GM18505 (cell line): ENCODE results near the gene PTPRK.

Experiments used
- ATAC-seq: cut with Tn5 transposase; IDR thresholded peaks from one replicate; pipeline ENCODE4 v1.9.1; 2021; ENCODE audit not compliant: unreplicated experiment
- POLR2A ChIP-seq: IDR thresholded peaks from 4 replicates; pipeline ENCODE4 v1.6.1; 2011; ENCODE audit warnings: borderline replicate concordance; ENCODE audit not compliant: insufficient read depth, insufficient read length; ENCODE audit errors: extremely low read depth

The PTPRK gene

DNA sequence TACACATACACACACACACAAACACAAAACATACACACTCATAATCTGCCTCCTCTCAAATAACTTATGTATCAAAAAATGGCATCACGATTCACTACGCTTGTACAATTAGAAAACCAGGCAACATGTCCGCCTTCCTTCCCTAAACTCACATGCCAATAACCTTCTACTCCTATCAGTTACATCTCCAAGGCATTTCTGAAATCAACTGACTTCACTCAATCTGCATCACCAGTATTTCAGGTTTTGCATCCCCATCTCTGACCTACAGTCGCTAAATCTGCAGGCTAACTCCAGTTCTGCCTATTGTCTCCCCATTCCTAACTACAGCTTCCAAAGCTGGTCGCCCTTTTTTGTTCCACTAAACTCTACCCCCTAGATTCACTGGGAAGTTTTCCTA, 217.5 kb downstream of the PTPRK start:
- ATAC-seq = no peak
- no peak for TF ChIP-seq POLR2A

DNA sequence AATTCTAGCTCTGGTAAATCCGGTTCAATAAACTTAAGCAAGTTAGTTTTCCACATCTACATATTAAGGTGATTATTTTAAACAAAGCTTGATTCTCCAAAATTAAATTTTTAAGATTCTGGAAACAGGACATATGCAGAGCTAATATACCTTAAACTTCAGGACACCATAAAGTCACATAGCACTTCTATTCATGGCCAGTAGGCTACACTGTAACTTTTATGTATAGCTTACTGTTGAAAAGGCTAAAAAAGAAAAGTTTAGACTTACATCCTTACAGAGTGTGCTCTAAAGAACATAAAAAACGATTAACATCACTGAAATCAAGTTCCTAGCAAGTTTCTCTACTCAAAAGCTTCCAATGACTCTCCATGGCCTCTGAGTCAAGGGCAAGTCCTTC, 224.7 kb downstream of the PTPRK start:
- no peak for TF ChIP-seq POLR2A
- no peak for ATAC-seq

GRCh38 chr6:128290221-128290620, 230.2 kb downstream of the PTPRK start:
- no peak for ATAC-seq
- TF ChIP-seq POLR2A = no peak

DNA sequence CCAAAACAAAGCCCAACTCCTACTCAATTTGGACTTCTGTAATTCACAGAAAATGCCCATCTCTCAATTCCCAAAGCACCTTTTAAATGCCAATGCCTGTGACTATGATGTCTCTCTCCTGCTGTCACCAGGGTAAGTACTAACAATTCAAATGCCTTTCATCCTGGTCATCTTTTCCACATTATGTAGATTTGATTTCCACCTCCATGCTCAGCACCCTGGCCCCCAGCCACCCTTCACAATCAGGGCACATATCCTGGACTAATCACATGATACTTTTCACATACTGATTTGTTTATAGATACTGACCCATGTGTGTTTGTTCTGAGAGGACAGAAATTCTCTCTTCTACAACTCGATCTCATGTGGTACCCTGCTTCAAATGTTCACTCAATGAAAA, 236.3 kb downstream of the PTPRK start:
- ATAC-seq = no peak
- TF ChIP-seq POLR2A = no peak

- ATAC-seq = no peak
- no peak for TF ChIP-seq POLR2A
These were observed 237.4 kb downstream of the PTPRK start for GRCh38 chr6:128282961-128283360.

GRCh38 chr6:128280960-128281359, 239.4 kb downstream of the PTPRK start:
- no peak for TF ChIP-seq POLR2A
- no peak for ATAC-seq

DNA sequence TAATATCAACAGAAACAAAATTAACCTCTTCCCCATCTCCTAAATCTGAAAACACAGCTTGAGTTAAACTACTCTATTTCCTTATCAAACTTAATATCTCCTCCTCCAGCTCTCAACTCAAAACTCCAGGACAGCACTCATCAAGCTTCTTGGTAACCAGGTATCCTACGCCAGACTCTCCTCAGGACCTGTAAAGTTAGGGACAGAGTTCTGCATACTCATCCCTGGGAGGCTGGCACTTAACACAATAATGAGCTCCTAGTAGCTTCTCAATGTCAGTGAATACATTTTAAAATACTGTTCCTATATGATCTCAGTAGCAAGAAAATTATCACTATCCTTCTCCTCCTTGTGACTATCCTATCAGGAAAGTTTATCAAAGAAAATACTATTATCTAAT, 240.3 kb downstream of the PTPRK start:
- no peak for TF ChIP-seq POLR2A
- no peak for ATAC-seq

GRCh38 chr6:128278836-128279235, 241.6 kb downstream of the PTPRK start:
- ATAC-seq = no peak
- no peak for TF ChIP-seq POLR2A

GRCh38 chr6:128277379-128277778, 243.0 kb downstream of the PTPRK start:
- no peak for TF ChIP-seq POLR2A
- ATAC-seq = no peak

DNA sequence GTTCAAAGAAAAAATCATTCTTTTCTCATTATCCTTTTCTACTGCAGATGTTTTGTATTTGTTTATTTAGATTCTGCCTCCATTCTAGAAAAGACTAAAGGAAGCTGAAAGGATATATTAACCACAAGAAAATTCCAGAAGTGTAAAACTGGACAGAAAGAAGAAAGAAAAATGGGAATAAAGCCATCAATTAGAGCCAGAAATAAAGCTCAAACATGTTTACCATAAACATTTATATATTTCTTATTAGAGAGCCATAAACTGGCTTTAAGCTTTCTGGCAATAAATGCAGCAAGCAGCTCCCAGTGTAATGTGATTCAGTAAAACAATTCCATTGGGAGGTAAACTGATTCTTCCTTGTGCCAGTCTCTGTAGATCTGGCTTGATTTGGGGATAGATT, 244.1 kb downstream of the PTPRK start:
- ATAC-seq = no peak
- no peak for TF ChIP-seq POLR2A

DNA sequence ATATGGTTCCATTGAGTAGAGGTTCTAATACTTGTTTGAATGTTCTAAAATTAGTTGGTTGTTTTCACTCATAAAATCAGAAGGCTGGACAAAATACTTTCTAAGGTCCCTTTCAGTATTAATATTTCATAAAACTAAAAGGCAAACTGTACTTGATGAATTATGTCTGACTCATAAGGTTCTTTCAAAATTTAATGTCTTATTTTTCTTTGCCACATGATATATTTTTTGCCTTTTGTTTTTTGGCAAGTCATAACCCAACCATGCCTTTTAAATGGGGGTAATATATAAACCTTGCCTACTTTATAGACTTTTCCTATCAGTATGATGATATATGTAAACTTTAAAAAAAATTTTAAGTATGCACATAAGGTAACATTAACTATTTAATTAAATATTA, 244.7 kb downstream of the PTPRK start:
- ATAC-seq = no peak
- TF ChIP-seq POLR2A = no peak

DNA sequence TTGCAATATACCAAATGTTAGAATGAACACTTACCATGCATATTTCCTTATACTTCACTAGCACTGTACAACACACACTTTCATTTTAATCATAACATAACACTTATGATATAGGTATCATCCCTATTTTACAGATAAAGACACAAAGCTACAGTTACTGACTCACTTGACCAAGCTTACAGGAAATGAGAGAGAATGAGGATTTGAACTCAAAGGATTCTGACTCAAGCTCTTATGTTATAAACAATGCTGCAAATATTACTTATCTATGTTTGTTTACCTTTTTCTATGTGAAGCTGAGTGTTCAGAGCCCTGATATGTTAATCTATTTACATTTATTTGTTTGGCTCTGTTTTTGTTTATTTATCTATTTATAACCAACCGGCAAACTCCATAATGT, 245.4 kb downstream of the PTPRK start:
- no peak for ATAC-seq
- TF ChIP-seq POLR2A = no peak

DNA sequence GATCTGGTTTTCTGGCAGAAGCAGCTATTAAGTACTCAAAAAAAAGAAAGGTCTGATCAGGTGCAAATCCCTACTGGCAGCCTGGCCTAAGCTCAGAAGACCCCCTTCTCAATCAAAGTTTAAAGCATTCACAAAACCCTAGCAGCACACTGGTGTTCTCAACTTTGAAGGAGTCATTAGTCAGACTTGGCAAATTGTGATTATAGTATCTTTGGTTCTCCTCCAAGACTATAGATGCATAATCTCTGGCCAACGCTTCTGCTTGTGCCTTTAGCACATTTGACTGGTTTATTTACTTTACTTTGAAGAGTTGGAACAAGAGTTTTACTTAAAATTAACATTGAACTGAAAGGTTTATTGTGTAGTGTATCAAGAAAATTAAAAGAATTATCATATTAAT, 248.9 kb downstream of the PTPRK start:
- no peak for ATAC-seq
- TF ChIP-seq POLR2A = no peak

DNA sequence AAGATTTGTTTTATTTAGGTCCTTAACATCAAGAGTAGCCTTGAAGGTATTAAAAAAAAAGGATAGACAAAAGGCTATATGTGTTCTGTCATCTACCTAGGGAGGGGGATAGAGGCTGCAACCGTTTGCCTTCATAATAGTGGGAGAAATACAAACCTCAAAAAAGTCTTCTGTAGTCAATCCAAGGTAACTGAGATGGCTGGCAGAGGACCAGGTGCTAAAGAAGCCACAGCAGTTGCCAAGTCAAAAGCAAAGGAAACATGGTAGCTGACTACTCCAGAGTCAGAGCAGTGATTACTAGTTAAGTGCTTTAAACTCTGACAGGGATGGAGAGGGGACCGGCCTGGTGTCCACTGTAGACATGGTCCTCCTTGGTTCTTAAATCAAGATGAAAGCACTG, 249.4 kb downstream of the PTPRK start:
- ATAC-seq = no peak
- TF ChIP-seq POLR2A = no peak

- ATAC-seq = no peak
- TF ChIP-seq POLR2A = no peak
These were observed 253.5 kb downstream of the PTPRK start for GRCh38 chr6:128266946-128267345.

GRCh38 chr6:128265706-128266105, 254.7 kb downstream of the PTPRK start:
- no peak for TF ChIP-seq POLR2A

DNA sequence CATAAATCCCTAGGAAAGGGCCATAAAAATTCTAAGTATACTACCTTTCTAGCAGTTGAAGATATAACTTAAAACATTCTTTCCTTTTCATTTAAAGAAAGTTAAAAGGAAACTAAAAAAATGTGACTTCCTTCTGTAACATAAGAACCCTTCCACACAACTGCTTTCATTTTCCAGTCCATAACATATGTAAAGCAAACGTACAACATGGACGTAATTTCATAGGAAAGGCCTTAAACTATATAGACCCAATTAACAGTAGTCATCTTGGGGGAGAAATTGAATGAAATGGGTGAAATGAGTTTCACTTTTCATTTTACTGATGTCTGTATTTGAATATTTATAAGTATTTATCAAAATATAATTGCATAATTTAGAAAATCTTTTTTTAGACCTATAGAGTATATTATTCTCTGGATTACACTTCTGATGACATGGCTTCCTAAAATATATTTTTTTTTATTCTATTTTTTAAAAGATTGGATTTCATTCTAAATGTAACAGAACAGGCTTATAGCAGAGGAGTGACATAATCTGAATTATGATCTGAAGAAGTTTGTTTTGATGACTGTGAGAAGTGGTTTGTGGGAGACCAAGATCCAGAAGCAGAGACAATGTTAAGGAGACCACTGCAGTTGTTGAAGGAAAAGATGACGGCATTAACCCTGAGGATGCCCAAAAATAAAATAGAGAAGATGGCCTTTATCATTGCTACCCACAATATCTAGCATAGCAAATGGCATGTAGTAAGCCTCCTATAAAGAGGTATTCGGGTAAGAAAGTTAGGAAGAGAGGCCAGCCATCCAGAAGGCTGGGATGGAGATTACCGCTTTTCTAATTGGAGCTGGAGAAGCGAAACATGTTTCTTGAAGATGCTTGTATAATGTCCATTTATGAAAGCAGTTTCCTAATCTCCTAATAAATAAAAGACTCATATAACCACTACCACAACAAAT, 260.4 kb downstream of the PTPRK start:
- TF ChIP-seq POLR2A = no peak
- peak; percentile 50 for ATAC-seq

More at GRCh38 chr6:128265706-128266105, 254.7 kb downstream of the PTPRK start:
- no peak for ATAC-seq
